DMS 273 (cell line): ENCODE measurements around the gene TXNRD3.
"Not testable (repeated sequence)": the region's sequence is repeated elsewhere in the genome, so short reads cannot be mapped to it uniquely, and the experiment has no call there.

Experiments used
- DNase-seq: peaks from one replicate; lab custom pipeline; 2025; ENCODE audit not compliant: unreplicated experiment; lab: John Stamatoyannopoulos, UW

Gene TXNRD3

DNA sequence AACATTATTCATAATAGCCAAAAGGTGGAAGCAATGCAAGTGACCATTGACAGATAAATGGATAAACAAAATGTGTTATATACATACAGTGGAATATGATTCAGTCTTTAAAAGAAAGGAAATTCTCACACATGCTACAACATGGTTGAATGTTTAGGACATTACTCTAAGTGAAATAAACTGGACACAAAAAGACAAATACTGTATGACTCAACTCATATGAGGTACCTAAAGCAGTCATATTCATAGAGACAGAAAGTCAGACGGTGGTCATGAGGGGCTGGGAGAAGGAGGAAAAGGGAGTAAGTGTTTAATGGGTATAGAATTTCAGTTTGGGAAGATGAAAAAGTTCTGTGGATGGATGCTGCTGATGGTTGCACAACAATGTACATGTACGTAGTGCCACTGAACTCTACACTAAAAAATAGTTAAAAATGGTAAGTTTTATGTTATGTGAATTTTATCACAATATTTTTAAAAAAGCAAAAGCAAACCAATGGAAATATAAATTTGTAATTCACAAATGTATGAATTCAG is 5.3 kb downstream of the TXNRD3 start:
- no peak for DNase-seq

DNA sequence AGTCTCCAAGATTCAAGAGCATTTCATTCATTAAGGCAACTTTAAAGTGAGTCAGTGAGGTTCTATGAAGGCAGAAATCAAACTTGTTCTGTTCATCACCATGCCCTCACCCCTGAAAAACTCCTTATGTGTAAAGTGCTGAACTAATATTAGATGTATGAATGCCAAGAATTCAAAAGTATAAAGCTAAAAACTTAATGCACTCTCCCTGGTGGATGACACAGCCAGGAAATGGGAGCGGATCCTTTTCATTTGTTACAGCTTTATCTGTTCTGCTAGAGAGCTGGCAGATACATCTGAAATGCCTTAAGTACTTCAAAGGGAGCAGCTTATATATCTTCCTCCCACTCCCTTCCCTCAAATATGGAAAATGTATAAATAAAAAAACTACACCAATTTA is 8.2 kb downstream of the TXNRD3 start:
- DNase-seq, result no peak

DNA sequence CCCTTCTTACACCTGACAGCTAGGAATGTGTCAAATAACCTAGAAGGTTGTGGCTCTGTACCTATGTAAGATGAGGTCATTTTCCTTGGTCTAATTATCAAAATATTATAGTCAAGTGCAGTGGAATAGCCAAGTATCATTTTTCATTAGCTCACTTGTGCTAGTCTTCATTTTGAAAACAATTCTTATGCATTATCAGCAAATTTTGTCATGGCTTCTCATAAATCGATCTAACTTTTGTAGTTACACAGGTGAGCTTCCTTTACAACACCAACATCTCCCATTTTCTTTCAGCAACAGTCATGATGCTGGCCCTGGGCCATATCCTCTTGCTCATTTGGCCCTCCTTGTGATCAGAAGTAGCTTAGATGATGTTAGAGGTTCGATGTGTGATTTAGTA is 10.3 kb downstream of the TXNRD3 start:
- no peak for DNase-seq

DNA sequence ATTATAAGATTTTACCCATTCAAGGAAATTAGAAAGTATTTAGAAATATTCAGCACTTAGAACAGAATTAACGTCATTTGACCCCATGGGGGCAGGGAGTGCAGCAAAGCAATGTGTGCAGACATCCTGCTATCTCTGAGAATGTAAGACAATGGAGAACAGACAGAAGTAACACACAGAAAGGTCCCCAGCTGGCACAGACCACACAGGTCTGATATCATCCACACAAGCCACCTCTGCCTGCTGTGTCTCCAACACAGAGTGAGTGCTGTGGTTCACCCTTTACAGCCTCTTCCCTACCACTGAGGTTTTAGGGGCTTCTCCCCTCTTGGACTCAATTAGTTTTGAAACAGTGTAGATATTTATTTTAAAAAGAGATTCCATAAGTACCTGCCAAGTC is 16.1 kb downstream of the TXNRD3 start:
- DNase-seq, result no peak

DNA sequence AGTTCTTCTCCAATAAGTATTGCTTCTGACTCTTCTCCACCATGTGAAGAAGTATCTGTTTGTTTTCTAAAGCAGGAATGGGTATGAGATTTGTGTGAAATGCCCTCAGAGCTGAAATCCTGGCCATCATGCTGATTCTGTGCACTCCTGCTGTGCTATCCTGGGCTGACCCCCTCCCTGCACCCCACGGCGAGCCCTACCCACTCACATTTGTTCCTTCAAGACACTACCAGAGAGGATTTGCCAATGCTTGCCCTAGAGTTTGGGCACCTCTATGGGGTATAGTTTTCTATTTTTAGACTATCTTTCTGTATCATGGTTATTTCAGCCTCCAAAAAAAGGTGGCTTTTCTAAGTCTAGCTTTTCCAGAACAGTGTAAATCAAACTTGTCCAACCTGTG is 18.5 kb downstream of the TXNRD3 start:
- no peak for DNase-seq

DNA sequence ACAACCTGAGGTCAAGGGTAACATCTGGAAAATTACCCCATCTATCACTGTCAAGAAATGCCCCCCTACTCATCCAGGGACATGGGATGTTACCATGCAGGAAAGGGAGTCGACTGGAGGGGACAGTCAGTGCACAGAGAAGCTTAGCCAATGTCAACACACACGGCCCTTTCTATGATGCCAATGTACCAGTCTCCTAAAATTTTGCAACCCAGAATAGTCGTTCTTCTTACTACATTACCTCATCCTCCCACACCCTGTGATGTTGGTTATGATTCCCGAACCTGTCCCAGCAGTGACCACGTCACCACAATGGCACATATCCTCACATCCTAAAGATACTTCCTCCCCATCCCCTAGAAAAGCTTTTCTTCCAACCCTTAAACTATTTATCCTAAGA is 20.1 kb downstream of the TXNRD3 start:
- no peak for DNase-seq

DNA sequence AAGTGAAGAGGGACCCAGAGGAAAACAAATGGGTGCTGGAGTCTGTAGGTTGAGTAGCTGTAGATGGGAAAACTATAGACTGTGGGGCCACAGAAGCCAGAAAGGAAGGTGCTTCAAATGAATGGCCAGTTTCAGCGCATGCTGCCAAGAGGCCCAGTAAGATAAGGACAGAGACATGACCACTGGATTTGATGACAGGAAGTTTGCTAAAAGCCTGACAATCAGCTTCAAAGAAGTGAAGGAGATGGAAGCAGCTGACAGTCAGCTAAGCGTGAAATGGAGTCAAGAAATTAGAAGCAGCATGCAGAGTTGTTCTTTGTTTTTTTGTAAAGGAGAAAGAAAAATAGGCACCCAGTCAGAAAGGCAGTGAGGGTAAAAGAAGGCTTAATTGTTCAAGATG is 24.9 kb downstream of the TXNRD3 start:
- DNase-seq, result no peak

DNA sequence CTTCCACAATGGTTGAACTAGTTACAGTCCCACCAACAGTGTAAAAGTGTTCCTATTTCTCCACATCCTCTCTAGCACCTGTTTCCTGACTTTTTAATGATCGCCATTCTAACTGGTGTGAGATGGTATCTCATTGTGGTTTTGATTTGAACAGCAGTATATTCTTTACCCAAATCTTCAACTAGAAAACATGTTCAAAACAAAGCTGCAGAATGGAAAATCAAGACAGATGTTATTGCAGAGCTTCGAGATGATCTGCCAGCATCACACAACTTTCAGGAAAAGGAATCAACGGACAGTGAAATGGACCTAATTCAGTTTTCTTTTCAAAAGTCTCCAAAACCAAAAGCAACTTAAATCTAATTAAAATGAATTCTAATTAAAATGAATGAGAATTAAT is 29.2 kb downstream of the TXNRD3 start:
- not testable (repeated sequence) for DNase-seq

DNA sequence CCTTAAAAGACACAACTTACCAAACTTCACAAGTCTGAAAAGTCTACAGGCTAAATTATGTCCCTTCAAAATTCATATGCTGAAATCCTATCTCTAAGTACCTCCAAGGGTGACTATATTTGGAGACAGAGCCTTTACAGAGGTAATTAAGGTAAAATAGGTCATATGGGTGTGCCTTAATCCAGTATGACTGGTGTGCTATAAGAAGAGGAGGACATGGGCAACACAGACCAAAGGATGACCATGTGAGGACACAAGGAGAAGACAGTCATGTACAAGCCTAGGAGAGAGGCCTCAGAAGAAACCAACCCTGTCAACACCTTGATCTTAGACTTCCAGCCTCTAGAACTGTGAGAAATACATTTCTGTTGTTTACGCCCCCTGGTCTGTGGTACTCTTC is 32.2 kb downstream of the TXNRD3 start:
- DNase-seq, result no peak

DNA sequence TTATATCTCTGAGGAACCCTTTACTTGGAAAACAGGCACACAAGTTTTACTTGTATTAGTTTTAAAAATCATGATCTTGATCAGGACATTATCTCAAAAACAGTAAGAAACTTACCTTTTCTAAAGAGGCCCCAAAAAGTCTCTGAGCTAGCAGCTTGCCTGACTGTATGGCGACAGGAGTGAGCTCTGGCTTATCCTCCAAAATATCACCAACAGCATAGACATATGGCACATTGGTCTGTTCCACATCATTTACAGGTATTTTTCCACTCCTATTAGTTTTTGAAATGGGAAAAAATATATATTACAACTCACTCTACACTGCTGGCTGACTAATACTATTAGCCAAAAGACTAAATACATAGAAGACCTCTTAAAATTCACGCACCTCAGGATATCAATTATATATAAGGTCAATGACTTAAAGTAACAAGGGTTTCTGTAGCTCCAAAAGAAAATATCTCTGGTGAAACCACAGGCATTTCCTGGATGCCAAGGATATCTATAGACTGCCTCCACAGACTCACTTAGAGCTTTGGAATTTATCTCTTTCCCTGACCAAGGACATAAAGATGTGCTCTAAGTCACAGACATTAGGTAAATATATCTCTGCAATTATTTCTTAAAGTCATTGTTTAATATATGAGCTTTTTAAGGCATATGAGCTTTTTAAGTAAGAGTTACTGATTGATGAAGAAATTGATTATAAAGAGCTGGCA is 33.1 kb downstream of the TXNRD3 start:
- no peak for DNase-seq

DNA sequence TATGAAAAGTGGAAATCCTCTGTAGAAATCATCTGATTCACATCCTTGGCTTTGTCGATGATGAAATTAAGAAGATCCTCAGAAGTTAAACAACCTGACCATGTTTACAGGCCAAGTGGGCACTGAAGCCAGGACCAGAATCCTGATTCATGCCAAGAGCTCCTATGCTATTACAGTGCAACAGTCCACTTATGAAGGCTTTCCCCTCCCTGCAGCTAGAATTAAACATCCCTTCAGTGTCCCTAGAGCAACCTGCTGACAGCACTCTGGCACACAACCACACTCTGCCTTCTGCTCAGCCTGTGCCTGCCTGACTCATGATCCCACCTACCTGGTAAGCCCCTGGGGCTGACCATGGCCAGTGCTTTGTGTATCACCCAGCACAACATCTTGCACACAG is 33.8 kb downstream of the TXNRD3 start:
- DNase-seq, result peak; percentile 57

DNA sequence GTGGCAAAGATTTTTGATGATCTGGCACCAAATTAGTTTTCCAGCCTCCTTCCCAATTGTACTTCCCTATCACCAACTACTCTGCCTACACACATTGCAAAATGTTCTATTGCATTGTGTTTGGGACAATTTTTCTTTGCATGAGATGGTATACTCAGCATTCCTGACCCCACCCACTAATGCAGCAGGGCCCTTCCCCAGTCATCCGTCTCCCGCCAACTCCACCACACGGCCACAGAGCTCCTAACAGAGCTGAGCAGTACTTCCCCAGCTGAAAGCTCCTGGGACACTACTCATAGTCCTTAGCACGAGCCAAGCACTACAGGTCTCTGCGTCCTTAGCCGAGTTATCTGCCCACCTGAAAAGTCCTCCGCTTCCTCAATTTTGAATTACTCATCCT is 34.2 kb downstream of the TXNRD3 start:
- DNase-seq, result no peak

DNA sequence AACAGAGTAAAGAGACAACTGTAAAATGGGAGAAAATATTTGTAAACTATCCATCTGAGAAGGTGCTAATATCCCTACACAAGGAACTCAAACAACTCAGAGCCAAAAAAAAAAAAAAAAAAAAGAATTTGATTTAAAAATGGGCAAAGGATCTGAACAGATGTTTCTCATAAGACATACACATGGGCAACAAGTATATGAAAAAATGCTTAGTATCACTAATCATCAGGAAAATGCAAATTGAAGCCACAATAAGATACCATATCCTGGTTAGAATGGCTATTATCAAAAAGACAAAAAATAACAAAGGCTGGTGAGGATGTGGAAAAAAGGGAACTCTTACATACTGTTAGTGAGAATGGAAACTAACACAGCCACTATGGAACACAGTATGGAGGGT is 36.2 kb downstream of the TXNRD3 start:
- no peak for DNase-seq

DNA sequence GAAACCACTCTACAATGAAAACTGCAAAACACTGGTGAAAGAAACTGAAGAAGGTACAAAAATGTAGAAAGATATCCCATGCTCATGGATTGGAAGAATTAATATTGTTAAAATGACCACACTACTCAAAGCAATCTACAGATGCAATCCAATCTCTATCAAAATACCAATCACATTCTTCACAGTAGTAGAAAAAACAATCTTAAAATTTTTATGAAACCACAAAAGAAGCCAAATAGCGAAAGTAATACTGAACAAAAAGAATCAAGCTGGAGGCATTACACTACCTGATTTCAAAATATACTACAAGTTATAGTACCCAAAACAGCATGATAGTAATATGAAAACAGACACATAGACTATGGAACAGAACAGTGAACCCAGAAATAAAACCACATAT is 36.9 kb downstream of the TXNRD3 start:
- no peak for DNase-seq

DNA sequence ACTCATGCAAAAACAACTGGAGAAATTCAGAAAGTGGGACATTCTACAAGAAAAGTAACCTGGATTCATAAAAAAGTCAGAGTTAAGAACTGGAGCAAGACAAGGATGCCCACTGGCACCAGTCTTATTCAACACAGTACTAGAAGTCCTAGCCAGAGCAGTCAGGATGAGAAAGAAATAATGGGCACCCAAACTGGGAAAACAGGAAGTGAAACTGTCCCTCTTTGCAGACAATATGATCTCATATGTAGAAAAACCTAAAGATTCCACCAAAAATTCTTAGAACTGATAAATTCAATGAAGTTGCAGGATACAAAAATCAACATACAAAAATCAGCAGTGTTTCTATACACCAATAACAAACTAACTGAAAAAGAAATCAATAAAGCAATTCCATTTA is 37.4 kb downstream of the TXNRD3 start:
- no peak for DNase-seq

DNA sequence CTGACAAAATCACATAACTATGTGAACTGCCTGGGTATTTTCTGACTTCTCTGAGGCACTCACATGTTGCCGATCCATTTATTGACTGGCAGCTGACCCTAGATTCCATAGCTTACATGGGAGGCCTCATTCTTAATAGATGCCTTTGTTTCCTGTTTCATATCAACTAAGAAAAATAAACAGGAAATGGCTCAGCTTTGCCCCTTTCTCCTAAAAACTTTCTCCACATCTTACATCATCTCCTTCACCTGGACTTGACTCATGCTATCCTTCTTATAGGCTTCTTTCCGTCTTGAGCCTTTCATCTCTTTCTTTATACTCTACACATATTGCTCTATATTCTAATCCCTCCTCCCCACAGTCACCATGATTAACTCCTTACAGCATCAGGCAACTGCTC is 38.0 kb downstream of the TXNRD3 start:
- DNase-seq, result no peak

DNA sequence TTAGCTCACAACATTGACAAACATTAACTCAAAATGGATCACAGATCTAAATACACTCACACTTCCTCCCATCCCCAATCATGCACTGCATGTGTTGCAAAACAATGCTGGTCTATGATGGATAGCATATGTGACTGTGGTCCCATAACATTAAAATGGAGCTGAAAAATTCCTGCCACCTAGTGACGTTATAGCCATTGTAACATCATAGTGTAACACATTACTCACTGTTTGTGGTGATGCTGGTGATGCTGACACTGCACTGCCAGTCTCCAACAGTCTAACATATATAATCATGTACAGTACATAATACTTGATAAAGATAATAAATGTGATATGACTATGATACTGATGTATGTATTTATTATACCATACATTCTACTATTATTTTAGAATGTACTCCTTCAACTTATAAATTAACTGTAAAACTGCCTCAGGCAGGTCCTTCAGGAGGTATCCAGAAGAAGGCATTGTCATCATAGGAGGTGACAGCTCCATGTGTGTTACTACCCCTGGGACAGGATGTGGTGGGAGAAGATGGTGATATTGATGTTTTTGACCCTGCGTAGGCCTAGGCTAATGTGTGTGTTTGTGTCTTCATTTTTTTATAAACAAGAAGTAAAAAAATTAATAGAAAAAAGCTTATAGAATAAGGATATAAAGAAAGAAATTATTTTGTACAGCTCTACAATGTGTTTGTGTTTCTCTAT is 41.3 kb downstream of the TXNRD3 start:
- no peak for DNase-seq

DNA sequence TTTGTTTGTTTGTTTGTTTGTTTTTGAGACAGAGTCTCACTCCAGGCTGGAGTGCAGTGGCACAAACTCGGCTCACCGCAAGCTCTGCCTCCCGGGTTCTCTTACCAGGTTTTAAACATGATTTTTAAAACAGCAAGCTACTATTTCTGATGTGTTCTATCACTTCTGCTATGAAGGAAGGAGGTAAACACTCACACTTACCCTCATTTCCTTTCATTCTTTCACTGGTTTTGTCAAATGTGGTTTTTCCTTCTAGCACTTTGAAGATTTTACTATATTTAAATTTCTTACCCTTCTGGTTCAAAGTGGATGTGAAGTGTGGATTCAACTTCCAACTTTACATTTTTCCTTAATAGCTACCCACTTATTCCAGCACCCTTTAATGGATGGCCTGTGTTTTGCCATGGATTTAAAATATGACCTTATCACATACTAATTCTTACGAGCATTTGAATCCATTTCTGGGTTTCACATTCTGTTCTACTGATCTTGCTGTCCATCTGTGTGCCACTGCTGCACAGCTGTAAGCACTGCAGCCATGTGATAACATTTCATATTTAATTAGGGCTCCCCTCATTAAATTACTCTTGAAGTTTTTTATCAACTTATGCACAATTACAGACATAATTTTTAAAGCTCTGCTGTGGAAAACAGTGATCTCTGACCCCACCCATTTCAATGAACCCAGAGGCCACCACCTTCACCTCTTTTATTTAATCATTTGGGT is 42.3 kb downstream of the TXNRD3 start:
- DNase-seq, result no peak

DNA sequence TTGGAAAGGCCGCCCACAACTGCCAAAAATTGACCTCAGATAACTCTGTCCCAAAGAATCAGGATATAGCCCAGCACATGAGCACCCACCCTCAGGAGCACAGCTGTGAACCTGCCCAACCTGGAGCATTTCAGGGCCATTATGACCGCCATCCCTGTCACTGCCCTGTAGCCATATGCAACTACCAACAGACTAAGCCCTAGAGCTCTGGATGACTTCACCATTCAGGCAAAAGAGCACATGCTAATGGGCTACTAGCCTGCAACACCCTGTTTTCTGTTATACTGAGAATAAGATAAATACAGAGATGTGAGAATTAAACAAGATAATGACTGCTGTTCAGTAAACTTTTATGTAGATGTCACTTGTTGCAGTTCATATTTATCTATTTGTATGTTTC is 45.0 kb downstream of the TXNRD3 start:
- DNase-seq, result no peak

DNA sequence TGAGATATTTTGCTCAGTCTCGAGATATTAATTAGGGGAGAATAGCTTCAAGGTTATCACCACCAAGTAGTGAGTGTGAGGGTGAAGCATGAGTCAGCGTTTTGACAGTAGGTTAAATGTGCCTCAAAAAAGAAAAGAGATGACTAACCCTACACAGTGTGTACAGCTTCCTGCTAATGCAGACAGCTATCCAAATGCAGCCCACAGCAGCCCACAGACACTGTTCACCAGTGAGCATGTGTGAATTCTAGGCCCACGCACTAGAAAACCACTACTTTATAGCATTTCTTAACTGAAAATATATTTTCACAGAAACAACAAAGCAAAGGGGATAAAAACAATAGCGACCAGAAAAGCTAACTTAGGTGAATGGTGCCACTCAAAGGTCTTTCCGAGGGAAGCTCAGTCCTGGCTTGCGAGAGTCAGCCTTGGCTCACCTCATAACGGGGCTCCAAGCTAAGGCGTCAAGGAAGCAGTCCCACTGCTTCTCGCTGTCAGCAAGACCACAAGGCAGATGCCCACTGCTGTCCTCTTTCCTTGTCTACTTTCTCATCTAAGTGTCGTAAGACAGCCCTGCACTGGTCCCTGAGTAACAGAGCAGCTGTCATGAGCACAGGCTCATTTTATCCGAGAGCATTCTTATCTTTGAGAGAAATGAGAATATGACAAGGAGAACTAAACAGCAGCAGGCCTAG is 47.6 kb downstream of the TXNRD3 start:
- DNase-seq, result no peak

DNA sequence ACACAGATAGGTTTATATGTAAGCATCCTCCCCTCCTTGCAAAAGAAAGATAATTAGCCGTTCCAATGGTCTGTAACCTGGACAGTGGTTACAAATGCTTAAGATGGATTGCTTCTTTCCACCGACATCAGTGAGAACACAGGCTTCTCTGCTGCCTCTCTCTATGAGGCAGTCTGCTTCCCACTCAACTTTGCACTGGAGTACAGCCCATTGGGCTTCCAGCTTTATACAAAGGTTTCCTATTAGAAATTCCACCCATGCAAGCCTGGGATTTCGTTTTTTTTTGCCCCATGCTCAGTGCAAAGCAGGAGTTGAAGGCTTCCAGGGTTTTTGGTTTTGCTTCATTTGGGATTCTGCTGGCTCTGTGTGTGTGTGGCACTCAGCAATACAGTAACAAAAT is 48.9 kb downstream of the TXNRD3 start:
- no peak for DNase-seq
